ENCODE results near the gene CBX7. TPM values are rescaled to one million over a fixed set of nuclear protein-coding genes. Genes with fewer than 3 reads are reported as not detected.

CBX7 gene
- total RNA-seq, 4 donors from 2014 or later, result 38.1 to 126 (median 56.3) TPM

DNA sequence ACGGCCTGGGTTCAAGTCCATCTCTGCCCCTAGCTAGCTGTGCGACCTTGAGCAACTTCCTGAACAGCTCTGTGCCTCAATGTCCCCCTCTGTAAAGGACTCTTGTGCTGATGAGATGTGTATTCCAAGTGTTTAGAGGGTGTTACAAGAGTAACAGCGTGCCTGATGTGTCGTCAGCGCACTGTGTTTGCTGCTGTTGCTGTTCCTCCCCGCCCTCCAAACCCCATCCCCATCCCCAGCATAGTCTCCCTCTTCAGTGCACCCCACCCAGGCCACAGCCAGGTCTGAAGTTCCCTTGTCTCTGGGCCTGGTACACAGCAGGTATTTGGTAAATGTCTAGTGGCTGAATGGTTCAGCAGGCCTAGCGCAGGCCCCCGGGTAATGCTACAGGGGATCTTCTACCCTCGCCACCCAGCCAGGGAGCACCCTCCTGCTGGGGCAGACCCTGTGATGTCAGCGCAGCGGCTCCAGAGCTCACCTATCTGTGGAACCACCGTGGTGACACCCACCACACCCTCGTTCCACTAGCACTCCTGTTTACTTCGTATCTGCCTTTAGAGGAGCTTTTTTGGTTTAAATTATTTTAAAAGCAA is 10.3 kb downstream of the CBX7 start:
- TF ChIP-seq EP300 (IDR thresholded peaks at IDR 0.05) (no peak), POLR2A (IDR thresholded peaks at IDR 0.05) (no peak), POLR2AphosphoS5 (IDR thresholded peaks at IDR 0.05) (no peak)
- TF ChIP-seq, protein P1, sequence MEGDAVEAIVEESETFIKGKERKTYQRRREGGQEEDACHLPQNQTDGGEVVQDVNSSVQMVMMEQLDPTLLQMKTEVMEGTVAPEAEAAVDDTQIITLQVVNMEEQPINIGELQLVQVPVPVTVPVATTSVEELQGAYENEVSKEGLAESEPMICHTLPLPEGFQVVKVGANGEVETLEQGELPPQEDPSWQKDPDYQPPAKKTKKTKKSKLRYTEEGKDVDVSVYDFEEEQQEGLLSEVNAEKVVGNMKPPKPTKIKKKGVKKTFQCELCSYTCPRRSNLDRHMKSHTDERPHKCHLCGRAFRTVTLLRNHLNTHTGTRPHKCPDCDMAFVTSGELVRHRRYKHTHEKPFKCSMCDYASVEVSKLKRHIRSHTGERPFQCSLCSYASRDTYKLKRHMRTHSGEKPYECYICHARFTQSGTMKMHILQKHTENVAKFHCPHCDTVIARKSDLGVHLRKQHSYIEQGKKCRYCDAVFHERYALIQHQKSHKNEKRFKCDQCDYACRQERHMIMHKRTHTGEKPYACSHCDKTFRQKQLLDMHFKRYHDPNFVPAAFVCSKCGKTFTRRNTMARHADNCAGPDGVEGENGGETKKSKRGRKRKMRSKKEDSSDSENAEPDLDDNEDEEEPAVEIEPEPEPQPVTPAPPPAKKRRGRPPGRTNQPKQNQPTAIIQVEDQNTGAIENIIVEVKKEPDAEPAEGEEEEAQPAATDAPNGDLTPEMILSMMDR (IDR thresholded peaks at IDR 0.05), result no peak
- 88% methylated on average over 14 of the region's 14 CpGs for WGBS

DNA sequence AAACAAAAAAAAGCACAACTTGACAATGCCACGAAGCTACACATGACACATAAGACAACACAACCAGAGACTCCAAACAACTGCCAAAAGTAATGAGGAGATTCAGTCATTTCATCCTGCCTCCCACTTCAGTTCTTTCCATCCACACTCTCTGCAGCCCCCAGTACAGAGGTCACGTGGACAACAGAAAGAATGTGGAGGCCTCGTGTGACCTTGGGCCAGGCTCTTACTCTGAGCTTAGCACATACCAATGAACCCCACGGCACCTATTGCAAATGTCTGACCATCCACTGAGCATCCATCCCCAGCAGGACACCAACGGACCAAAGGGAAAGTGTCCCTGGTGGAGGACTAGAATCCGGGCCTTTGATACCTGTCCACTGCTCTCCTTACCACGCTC is 12.5 kb downstream of the CBX7 start:
- no peak for DNase-seq (ENCODE audit: low spot score in 2 of 2)
- Histone ChIP-seq H3K27me3 (no peaks in the 10 kb centered on the region), H3K9me3 (no peaks in the 10 kb centered on the region), H3K4me3 (no peak overlapping the region), H3K4me1 (peaks cover 12% of the 10 kb centered on the region), H3K36me3 (peaks cover 35% of the 10 kb centered on the region), H3K27ac (no peak overlapping the region)
- WGBS, result 83% methylated on average over 6 of the region's 7 CpGs
- no peak for TF ChIP-seq POLR2AphosphoS5 (IDR thresholded peaks at IDR 0.05)
- TF ChIP-seq EP300 (IDR thresholded peaks at IDR 0.05), result no peak
- TF ChIP-seq, protein P1 (IDR thresholded peaks at IDR 0.05), result no peak
- no peak for TF ChIP-seq POLR2A (IDR thresholded peaks at IDR 0.05)

More for the DNA sequence above, 10.3 kb downstream of the CBX7 start:
- Histone ChIP-seq H3K9me3 (no peaks in the 10 kb centered on the region), H3K36me3 (peaks cover 27% of the 10 kb centered on the region), H3K27ac (no peak overlapping the region), H3K4me3 (no peak overlapping the region), H3K27me3 (no peaks in the 10 kb centered on the region), H3K4me1 (peaks cover 25% of the 10 kb centered on the region)
- no peak for DNase-seq (ENCODE audit: low spot score in 2 of 2)

DNA sequence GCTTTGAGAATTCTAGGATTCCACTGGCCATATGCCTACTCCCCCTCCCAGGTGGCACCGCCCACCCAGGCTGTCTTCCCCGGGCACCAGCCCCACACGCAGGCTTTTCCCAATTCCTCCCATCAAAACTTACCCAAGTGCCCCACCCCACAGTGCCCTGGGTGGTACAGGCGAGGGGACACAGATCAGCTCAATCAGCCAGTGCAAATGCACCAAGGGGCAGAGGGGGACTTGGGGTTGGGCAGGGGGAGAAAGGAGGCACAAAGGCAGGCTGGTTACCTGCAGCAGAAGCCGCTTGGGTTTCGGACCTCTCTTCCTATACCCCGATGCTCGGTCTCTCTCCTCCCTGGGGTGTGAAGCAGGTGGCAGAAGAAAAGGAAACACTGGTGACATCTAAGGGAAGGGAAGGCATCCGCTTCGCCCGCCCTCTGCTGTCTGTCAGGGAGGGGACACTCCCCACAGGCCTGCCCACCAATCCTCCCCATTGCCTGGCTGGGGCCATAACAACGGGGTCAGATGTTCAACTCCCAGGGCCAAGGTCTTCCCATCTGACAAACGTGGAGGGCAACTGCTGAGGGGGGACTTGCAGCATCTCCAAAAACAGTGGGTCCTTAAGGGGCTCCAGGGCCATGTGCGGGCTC is 14.0 kb downstream of the CBX7 start:
- Histone ChIP-seq H3K4me1 (peaks cover 4% of the 10 kb centered on the region), H3K4me3 (no peak overlapping the region), H3K36me3 (peaks cover 48% of the 10 kb centered on the region), H3K27ac (no peak overlapping the region), H3K27me3 (no peaks in the 10 kb centered on the region), H3K9me3 (no peaks in the 10 kb centered on the region)
- TF ChIP-seq EP300 (IDR thresholded peaks at IDR 0.05) (no peak), POLR2AphosphoS5 (IDR thresholded peaks at IDR 0.05) (no peak), POLR2A (IDR thresholded peaks at IDR 0.05) (no peak)
- TF ChIP-seq, protein P1 (IDR thresholded peaks at IDR 0.05), result no peak
- no peak for DNase-seq (ENCODE audit: low spot score in 2 of 2)
- WGBS, result 94% methylated on average over 11 of the region's 14 CpGs

DNA sequence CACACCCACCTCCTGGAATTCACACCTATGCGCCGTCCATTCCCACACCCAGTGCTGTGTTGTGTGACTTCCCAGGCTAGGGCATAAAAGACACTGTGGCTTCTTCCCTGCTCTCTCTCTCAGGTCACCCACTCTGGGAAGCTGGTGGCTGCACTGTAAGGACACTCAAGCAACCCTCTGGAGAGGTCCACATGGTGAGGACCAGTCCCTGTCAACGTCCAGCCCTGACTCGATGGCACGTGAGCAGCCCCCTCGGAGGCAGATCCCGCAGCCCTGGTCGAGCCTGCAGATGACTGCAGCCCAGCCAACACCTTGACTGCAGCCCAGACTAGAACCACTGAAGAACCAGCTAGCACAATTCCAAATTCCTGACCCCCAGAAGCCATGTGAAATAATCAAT is 16.2 kb downstream of the CBX7 start:
- Histone ChIP-seq H3K27me3 (no peaks in the 10 kb centered on the region), H3K4me1 (peaks cover 8% of the 10 kb centered on the region), H3K4me3 (no peak overlapping the region), H3K9me3 (no peaks in the 10 kb centered on the region), H3K36me3 (peaks cover 65% of the 10 kb centered on the region), H3K27ac (no peak overlapping the region)
- no peak for DNase-seq (ENCODE audit: low spot score in 2 of 2)
- TF ChIP-seq, protein P1 (IDR thresholded peaks at IDR 0.05), result no peak
- 89% methylated on average over 2 of the region's 8 CpGs for WGBS

DNA sequence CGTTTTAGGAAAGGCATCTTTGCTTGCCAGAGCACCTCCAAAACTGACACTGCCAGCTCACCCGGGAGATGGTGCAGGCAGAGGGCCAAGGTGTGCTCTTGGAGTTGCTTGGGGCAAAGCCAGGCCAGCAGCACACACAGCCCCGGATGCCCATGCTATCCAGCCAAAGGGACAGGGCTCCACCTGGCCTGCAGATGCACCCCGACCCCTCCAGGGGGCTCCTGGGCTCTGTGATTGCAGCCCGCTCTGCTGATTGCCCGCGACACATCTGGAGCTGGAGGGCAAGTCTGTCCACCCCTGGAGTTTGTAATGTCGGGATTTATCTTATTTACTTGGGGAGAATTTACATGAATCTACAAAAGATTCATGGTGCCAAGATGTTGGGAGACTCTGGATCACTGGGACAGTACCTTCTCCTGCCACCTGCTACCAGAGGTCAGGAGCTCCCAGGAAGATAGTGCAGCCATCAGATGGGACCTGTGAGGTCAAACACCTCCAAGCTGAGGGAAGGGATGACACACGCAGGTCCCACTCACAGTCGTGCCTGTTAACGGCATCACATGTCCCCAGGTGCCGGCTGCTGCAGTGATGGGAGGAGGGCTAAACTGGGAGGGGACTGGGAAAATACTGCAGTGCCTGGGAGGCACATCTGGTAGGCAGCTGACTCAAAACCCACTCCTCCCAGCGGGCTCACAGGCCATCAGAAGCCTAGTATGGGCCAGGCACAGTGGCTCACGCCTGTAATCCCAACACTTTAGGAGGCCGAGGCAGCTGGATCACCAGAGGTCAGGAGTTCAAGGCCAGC is 17.2 kb downstream of the CBX7 start:
- H3K4me1 ChIP-seq, result peaks cover 9% of the 10 kb centered on the region
- H3K4me3 ChIP-seq, result no peak overlapping the region
- peaks cover 61% of the 10 kb centered on the region for H3K36me3 ChIP-seq
- H3K9me3 ChIP-seq, result no peaks in the 10 kb centered on the region
- H3K27ac ChIP-seq, result no peak overlapping the region
- TF ChIP-seq EP300 (IDR thresholded peaks at IDR 0.05) (no peak), POLR2A (IDR thresholded peaks at IDR 0.05) (no peak)
- no peaks in the 10 kb centered on the region for H3K27me3 ChIP-seq
- WGBS, result 67% methylated on average over 10 of the region's 15 CpGs
- no peak for DNase-seq (ENCODE audit: low spot score in 2 of 2)

Measured in suprapubic skin (tissue), 4 donors.